Iris pigment epithelial cell (primary cell): Measurements from ENCODE around the gene SDK1.

Experiments
- DNase-seq: peaks from one replicate; pipeline ENCODE4 v3.0.0-alpha.2; 2011; ENCODE audit warnings: low read depth

SDK1 gene

DNA sequence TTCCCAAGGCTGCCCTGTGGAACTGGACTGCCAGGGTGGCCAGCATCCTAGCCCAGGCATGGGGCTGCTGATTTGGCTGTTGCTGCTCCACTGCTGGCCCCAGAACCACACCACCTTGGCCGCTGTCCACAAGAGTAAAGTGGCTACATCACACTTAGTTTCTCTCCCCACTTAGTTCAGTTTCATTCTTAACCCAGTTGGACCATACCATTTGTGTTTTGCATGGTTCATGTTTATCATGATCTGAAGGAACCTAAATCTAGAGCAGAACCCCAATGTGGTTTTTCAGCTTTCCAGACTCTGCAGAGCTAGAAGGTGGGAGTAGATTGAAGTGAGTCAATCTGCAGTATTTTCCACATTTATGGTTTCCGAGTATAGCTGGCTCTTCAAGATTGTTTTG lies 32.8 kb downstream of the SDK1 start:
- DNase-seq = no peak

DNA sequence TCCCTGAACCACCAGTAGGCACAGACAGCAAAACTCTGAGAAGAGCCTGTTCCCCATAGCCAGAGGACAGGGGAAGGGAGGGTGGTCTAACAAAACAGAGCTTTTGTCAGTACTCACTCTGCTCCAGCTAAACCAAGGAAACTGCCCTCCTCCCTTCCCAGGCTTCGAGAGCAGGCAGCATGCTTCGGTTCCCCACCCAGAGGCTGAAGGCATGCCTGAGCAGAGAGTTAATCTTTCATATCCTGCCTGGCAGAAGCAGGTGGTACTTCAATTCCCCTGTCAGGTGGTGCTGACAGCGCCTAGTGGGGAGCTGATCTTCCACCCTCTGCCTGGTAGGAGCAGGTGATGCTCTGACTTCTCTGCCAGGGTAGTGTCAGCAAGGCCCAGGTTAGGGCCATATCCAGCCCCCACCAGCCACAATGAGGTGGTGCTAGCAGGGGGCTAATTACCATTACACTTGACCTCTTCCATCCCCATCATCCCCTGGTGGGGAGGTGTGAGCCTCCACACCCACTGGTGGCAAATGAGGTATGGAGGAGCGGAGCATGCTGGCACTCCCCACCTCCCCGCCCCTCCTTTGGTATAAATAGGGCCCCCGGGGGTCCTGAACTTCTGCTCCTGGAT lies 35.1 kb downstream of the SDK1 start:
- DNase-seq = no peak

DNA sequence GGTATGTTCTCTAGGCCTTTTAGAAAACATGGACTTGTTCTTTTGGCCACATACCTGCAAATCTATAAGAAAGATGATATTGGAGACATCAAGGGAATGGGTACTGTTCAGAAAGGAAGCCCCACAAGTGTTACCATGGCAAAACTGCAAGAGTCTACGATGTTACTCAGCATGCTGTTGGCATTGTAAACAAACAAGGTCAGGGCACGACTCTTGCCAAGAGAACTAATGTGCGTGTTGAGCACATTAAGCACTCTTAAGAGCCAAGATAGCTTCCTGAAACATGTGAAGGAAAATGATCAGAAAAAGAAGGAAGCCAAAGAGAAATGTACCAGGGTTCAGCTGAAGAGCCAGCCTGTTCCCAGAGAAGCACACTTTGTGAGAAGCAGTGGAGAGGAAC lies 37.1 kb downstream of the SDK1 start:
- DNase-seq = no peak

DNA sequence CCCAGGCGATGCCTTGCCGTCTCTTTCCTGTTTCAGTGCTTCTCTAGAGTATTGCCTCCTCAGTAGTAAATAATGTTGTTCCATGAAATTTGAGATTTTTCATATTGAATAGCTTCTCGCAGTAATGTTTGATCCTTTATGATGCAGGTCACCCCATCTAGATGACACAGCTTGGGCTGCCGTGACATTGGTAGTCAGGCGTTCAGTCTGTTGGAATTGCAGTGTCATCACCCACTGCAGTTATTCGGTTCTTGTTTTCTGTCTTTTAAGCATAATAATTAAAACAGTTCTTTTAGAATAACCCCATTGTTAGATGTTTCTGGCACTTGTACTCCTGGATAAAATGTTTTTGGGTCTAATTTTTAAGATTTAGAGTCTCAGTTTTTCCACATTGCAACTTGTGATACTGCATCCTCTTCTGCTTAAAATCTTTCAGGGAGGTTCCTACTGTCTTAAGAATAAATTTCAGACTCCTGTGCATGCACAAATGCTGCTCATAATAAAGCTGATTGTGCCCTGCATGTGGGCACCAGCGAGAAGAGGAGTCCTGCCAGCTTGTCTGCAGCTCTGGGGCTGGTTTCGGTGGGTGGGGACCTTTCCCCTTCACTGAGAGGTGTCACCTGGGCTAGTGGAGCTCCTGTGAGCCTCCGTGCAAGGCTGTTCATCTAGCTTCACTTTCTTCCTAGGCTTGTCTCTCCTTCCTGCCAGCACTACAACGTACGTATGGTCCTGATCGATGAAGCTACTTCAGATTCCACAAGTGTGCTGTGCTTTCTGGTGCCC lies 44.8 kb downstream of the SDK1 start:
- DNase-seq = no peak

GRCh38 chr7:3349126-3349525 lies 48.1 kb downstream of the SDK1 start:
- DNase-seq = no peak

GRCh38 chr7:3356173-3356572 lies 55.1 kb downstream of the SDK1 start:
- no peak for DNase-seq

- DNase-seq = no peak
These were observed 57.9 kb downstream of the SDK1 start for GRCh38 chr7:3358991-3359390.

DNA sequence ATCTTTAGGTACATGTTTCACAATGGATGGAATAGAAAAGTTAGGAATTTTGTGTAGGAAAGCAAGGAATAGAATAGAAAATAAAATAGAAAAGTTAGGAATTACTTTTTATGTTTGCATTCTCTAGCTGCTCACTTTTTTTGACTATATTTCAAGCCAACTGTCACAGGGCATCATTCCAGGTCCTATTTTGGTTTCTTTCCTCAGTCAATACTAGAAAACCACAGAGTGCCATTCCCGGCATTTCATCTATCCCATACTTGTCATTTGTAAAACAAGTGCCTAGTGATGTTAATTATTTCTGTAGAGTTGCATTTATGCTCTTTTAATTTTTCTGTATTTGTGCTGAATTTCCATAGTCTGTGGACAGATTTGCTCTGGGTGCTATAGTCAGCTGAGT lies 66.2 kb downstream of the SDK1 start:
- DNase-seq = no peak

- DNase-seq = no peak
These were observed 69.2 kb downstream of the SDK1 start for GRCh38 chr7:3370068-3370830.

DNA sequence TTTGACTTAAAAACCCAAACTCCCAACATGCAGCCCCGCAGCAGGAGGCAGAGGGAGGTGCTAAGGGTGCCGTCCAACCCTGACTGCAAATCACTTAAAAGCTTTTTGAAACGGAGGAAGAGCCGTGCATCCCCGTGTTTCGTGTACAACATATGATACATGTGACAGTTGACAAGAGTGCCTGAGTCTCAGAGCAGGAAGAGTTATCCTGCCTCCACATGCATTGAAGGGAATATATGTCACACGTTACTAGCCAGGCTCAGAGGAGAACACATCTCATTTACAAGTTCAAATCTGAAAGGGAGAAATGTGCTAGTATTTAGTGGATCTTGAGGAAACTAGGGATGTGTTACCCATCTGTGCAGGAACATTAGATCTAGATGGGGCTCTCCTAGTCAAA lies 69.9 kb downstream of the SDK1 start:
- DNase-seq = no peak

GRCh38 chr7:3371601-3372000 lies 70.5 kb downstream of the SDK1 start:
- DNase-seq = no peak

DNA sequence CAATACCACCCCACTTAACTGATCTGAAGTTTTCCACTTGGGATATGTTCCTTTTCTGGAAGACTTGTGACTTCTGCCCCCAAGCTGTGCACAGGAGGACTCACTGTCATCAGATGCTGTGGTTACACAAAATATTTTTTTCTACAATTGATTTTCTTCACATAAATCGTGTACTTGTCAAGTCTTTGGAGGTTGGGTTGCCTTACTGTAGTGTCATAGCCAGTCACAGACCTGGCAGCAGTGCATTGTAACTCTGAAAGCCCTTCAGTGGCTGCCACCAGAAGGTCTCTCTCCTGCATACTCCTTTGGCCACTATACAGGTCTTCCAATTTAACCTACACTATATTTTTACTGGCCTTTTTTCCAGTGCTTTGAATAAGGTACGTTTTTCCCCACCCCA lies 73.2 kb downstream of the SDK1 start:
- DNase-seq = no peak

- no peak for DNase-seq
These were observed 77.5 kb downstream of the SDK1 start for GRCh38 chr7:3378390-3379150.

GRCh38 chr7:3380034-3380433 lies 79.0 kb downstream of the SDK1 start:
- DNase-seq = no peak

DNA sequence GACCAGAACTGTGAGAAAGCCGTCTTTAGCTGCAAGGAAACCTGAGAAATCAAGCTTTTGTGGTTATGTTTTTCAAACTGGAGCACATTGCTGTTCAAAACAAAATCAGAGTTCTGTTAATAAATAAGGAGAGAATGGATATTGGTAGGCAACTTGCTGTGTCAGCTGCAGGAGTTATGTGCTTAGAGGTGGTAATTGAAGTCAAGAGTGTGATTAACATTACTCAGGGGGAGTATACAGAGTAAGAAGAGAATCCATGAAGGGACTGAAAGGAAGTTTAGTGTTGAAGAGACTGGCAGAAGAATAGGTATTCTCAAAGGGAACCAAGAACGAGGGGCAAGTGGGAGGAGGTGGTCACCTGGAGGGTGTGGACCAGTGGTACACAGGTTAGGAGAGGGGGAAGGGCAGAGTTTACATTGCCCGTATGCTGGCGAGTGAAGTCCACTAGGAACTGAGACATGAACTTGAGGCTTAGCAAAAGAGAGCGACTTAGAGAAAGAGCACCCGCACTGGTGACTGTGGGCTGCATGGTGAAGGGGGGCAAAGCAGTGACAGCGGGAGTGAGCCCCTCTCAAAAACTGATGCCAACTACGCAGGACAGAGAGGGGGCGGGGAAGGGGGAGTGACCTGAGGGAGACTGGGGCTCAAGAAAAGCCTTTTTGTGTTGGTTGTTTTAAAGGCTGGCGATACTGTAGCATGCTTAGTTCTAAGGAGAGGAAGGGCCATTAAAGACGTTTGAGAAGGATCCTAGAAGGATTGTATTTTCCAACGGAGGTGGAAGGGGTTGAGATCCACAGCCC lies 80.0 kb downstream of the SDK1 start:
- no peak for DNase-seq

GRCh38 chr7:3386423-3387190 lies 85.6 kb downstream of the SDK1 start:
- DNase-seq = no peak

DNA sequence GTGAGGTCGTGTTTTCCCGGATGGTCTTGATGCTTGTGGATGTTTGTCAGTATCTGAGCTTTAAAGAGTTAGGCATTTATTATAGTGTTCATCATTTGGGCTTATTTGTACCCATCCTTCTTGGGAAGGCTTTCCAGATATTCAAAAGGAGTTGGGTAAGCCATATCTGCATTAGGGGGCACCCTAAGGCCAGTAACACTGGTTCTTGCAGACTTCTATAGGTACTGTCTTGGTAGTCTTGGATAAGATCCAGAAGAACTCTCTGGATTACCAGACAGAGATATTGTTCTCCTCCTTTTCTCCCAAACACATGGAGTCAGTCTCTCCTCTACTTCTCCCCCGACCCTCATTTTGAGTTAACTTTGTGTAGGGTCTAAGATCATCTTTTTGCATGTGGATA lies 92.8 kb downstream of the SDK1 start:
- DNase-seq = peak; percentile 3

GRCh38 chr7:3397324-3397723 lies 96.3 kb downstream of the SDK1 start:
- DNase-seq = no peak

- DNase-seq = peak; percentile 43
These were observed 98.8 kb downstream of the SDK1 start for GRCh38 chr7:3399858-3400257.

DNA sequence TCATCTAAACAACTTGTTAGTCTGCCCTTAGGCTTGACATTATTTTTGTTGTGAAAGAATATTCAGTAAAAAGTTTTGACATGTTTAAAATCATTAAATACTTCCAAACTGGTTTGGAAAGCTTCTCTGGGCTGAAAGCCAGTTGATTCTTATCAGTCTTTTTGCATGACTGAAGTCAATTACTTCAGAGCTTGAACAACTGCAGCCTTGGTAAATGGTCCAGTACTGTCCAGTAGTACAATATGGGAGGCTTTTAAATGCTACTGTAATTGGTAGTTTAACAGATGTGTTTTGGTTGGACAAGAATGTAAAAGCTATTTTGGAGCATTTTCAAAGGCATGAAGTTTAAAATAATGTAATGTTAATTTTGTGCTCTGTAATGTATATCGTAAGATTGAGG lies 103.4 kb downstream of the SDK1 start:
- peak; percentile 88 for DNase-seq
